ENCODE results near the gene C12orf75.

The C12orf75 gene

GRCh38 chr12:105363890-105364289, 33.4 kb downstream of the C12orf75 start:
- TF ChIP-seq CTCF (IDR thresholded peaks at IDR 0.05; ENCODE audit: insufficient read depth, missing control alignments) = no peak
- FAIRE-seq (no peak), DNase-seq (ENCODE audit: insufficient read length, low spot score) (no peak)

- DNase-seq (ENCODE audit: insufficient read length, low spot score) (no peak), FAIRE-seq (no peak)
- TF ChIP-seq CTCF (IDR thresholded peaks at IDR 0.05; ENCODE audit: insufficient read depth, missing control alignments) = no peak
Measured at GRCh38 chr12:105365231-105365630, 34.7 kb downstream of the C12orf75 start.

GRCh38 chr12:105368047-105368646, 37.7 kb downstream of the C12orf75 start:
- FAIRE-seq (no peak), DNase-seq (ENCODE audit: insufficient read length, low spot score) (no peak)
- no peak for TF ChIP-seq CTCF (IDR thresholded peaks at IDR 0.05; ENCODE audit: insufficient read depth, missing control alignments)

GRCh38 chr12:105369014-105369413, 38.5 kb downstream of the C12orf75 start:
- TF ChIP-seq CTCF (IDR thresholded peaks at IDR 0.05; ENCODE audit: insufficient read depth, missing control alignments) = no peak
- DNase-seq (ENCODE audit: insufficient read length, low spot score) (no peak), FAIRE-seq (no peak)

GRCh38 chr12:105374303-105374702, 43.8 kb downstream of the C12orf75 start:
- FAIRE-seq (no peak), DNase-seq (ENCODE audit: insufficient read length, low spot score) (no peak)
- no peak for TF ChIP-seq CTCF (IDR thresholded peaks at IDR 0.05; ENCODE audit: insufficient read depth, missing control alignments)

- no peak for TF ChIP-seq CTCF (IDR thresholded peaks at IDR 0.05; ENCODE audit: insufficient read depth, missing control alignments)
- FAIRE-seq (no peak), DNase-seq (ENCODE audit: insufficient read length, low spot score) (no peak)
Measured at GRCh38 chr12:105377077-105377476, 46.6 kb downstream of the C12orf75 start.

DNA sequence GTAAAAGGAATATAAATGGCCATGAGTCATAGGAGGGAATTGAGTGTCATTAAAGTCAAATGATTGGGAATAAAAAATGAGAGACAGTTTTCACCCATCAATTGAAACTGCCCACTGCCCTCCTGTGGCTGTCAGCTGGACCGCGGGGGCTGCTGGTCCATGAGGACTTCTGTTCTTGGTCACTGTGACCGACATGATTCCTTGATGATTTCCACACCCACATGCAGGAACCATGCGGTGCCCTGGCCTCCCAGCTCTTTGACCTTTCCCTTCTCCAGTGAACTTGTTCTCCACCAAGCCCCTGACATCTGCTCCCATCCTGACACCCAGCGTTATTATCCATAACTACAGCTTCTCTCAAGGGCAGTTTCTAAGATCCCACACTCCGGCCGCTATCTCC, 48.4 kb downstream of the C12orf75 start:
- DNase-seq (ENCODE audit: insufficient read length, low spot score) (no peak), FAIRE-seq (no peak)
- TF ChIP-seq CTCF (IDR thresholded peaks at IDR 0.05; ENCODE audit: insufficient read depth, missing control alignments) = peak; percentile 22
